ENCODE results near the gene OSBPL8.
"Not testable (repeated sequence)": the region's sequence is repeated elsewhere in the genome, so short reads cannot be mapped to it uniquely, and the experiment has no call there.

OSBPL8 gene

DNA sequence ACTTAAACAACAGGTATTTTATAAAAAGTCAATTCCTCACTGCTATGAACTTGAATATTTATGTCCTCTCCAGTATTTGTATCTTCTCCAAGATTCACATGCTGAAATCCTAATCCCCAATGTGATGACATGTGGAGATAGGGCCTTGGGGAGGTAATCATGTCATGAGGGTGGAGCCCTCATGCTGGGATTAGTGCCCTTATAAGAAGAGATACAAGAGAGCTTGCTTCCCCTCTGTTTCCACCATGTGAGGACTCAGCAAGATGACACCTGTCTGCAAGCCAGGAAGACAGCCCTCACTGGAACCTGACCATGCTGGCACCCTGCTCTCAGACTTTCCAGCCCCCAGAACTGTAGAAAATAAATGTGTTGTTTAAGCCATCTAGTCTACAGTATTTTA is 36.2 kb downstream of the OSBPL8 start:
- DNase-seq, result no peak

DNA sequence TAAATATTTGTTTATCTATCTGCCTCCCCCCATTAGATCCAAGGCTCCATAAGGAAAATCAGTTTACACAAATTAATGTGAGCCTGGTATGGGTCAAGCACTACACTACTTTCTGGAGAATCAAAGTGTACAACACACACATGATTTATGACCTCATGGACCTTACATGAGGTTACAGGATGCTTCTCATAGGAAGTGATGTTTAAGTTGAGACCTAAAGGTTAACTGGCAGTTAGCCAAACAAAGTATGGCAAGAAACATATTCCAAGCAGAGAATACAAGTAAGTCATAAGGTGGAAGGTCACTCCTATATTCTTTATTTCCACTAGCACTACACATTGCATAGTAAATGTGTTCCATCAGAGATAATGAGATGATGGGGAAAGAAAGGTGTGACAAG is 39.2 kb downstream of the OSBPL8 start:
- DNase-seq, result no peak

DNA sequence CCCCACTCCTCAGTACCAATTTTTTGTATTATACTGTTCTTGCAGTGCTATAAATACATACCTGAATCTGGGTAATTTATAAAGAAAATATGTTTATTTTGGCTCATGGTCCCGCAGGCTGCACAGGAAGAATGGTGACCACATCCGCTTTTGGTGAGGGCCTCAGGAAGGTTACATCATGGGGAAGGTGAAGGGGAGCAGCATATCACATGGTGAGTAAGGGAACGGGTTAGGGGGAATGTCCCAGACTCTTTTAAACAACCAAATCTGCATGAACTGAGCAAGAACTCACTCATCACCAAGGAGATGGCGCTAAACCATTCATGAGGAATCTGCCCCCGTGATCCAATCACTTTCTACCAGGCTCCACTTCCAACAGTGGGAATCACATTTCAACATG is 40.0 kb downstream of the OSBPL8 start:
- DNase-seq, result no peak

DNA sequence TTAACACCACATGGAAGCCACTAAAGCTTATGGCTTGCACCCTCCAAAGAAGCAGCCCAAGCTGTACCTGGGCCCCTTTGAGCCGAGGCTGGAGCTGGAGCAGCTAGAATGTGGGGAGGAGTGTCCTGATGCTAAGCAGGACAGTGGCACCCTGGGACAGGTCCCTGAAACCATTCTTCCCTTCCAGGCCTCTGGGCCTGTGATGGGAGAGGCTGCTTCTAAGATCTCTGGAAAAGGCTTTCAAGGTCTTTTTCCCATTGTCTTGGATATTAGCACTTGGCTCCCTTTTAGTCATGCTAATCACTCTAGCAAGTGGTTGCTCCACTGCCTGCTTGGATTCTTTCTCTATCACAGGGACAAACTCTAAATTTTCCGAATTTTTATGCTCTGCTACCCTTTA is 40.9 kb downstream of the OSBPL8 start:
- DNase-seq, result no peak

DNA sequence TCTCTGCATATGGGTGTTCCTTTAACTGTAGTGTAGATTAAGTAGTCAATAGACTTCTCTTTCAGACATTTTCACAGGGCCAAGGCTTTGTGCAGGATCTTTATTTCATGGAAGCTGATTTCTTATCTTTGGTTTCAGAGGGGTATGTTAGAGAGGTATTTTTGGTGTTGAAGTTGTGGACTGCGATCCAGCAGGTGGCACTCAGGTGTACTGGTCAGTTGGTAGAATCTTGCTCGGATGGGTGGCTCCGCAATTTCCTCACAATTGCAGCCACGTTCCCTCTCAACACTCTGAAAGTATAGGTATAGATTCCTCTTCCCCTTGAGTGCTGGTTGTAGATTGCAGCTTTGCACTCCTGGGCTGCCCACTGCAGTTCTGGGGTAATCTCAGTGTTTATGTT is 44.3 kb downstream of the OSBPL8 start:
- no peak for DNase-seq

DNA sequence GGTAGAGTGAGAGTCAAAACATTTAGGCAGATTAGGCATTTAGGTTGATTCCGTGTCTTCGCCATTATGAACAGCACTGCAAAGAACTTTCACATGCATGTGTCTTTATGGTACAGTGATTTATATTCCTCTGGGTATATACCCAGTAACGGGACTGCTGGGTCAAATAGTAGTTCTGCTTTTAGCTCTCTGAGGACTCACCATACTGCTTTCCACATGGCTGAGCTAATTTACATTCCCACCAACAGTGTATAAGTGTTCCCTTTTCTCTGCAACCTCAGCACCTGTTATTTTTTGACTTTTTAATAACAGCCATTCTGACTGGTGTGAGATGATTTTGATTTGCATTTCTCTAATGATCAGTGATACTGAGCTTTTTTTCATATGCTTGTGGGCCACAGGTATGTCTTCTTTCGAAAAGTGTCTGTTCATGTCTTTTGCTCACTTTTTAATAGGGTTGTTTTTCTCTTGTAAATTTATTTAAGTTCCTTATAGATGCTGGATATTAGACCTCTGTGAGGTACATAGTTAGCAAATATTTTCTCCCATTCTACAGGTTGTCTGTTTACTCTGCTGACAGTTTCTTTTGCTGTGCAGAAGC is 48.4 kb downstream of the OSBPL8 start:
- not testable (repeated sequence) for DNase-seq

DNA sequence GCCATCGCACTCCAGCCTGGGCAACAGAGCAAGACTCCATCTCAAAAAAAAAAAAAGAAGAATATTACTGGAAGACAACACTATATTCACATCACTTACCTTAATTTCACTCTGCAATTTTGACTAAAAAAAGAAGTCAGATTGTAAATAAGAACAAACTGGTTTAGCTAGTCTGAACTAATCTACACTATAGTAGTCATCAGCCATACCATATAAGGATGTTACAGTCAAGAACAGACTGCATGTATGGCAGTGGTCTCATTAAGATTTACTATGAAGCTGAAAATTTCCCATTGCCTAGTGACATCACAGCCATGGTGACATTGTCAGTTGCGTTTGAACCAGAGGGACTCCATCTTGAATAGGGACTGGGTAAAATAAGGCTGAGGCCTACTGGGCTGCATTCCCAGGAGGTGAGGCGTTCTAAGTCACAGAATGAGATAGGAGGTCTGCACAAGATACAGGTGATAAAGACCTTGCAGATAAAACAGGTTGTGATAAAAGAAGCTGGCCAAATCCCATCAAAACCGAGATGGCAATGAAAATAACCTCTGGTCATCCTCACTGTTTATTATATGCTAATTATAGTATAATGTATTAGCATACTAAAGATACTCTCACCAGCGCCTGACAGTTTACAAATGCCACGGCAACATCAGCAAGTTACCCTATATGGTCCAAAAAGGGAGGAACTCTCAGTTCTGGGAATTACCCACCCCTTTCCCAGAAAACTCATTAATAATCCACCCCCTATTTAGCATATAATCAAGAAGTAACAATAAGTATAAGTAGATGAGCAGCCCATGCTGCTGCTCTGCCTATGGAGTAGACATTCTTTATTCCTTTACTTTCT is 51.2 kb downstream of the OSBPL8 start:
- DNase-seq, result no peak

DNA sequence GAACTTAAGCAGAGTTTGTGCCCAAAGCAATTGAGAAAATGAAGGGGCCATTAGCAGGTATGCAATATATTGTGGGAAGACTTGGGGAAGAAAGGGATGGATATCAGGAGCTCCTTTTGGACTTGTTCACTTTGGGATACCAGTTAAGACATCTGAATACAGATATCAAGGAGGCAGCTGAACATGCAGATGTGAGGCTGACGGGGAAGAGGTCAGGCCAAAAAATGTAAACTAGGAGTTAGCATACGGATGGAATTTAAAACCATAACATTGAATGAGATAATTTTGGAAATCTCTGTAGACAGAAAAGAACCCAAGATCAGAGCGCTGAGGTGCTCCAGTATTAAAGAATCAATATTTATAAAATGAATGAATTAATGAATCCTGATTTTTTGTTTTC is 53.4 kb downstream of the OSBPL8 start:
- DNase-seq, result no peak

DNA sequence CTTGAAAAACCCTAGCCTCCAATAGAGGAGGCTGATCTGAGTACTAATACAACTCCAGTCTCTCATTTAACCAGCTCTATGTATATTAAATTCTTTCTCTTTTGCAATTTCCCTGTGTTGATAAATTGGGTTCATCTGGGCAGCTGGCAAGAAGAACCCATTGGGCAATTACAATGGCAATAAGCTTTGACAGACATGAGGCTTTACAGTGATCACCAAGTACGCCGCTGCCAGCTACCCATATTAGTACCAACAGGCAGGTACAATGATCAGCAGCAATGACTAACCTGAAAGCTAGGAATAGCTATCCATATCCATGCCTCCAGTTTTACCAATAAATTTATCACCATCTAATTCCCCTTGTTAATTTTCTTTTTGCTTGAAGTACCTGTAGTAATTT is 54.5 kb downstream of the OSBPL8 start:
- DNase-seq, result no peak

DNA sequence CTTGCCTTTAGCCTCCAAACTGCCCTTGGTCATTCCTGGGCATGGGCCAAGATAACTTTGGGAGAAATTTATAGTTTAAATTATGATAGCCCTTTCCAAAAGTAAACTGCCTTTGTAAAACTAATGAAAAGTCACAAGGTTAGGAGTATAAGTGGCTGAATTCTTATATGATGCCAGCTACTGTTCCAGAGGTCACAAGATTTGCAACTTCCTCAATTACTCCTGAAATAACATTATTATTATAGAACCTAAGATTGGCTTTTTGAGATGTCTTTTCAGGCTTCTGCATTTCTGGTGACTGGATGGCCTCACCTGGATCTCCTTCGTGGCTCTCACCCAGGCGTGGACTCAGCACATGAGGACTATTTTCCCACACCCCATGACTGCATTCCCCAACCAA is 55.0 kb downstream of the OSBPL8 start:
- no peak for DNase-seq

DNA sequence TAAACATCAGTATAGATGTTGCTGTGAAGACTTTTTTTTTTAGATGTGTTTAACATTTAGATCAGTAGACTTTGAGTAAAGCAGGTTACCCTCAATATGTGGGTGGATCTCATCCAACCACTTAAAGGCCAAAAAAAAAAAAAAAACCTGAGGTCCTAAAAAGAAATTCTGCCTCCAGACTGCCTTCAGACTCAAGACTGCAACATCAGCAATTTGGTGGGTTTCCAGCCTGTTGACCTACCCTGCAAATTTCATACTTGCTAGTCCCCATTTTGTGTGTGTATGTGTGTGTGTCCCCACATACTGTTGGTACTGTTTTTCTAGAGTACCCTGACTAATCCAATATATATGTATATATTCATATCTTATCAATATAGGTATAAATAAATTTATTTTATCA is 55.6 kb downstream of the OSBPL8 start:
- DNase-seq, result no peak

DNA sequence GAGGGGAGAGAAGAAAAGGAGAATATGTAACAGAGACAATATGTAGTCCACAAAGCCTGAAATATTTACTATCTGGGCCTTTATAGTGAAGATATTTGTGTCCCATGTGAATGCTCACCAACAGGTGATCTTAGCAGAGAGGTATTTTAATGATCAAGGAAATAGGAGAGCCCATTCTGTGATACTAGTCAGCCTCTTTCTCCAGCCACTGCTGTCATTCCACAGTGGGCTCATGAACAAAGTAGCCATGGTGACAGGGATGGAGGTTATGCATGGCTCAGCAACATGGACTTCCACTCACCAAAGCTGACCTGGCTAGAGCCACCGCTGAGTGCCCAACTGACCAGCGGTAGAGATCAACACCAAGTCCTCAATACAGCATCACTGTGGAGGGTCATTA is 58.2 kb downstream of the OSBPL8 start:
- DNase-seq, result no peak

DNA sequence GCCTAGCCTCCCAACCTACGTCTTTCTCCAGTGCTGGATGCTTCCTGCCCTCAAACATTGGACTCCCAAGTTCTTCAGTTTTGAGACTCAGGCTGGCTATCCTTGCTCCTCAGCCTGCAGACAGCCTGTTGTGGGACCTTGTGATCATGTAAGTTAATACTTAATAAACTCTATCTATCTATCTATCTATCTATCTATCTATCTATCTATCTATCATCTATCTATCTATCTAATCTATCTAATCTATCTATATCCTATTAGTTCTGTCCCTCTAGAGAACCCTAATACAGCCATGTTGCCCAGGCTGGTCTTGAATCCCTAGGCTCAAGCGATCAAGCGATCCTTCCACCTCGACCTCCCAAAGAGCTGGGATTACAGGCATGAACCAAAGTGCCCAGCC is 60.4 kb downstream of the OSBPL8 start:
- not testable (repeated sequence) for DNase-seq

DNA sequence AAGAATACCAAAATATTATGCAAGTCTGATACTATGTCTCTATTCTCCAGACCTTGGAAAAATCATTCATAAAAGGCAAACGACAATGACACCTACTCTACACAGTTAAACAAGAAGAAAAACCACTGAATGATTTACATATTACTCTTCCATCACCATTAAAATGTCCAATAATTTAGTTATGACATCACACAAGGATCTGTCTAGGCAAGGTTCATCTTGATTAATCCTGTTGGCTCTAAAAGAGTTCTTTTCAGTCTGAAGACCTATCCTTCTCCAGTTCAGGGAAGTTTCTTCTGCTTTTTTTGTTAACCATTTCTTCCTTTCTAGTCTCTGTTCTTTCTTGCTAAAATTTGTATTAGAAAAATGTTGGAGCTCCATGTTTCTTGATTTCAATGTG is 64.0 kb downstream of the OSBPL8 start:
- DNase-seq, result no peak

DNA sequence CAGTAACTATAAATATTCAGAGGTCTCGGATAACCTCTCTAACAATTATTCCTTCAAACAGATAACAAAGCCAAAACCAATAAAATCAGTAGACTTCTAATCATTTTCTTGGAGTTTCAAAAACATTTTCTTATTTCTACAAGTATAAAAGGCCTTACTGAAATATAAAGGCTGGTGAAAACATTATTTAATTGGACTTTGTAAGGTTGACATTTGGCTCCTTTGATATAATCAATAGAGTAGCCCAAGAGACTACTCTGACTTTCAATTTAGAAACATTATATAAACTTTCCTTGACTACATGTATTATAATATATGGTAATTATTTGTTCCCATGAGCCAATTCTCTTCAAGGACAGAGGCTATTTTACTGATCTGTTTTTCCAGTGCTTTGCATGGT is 68.3 kb downstream of the OSBPL8 start:
- no peak for DNase-seq

DNA sequence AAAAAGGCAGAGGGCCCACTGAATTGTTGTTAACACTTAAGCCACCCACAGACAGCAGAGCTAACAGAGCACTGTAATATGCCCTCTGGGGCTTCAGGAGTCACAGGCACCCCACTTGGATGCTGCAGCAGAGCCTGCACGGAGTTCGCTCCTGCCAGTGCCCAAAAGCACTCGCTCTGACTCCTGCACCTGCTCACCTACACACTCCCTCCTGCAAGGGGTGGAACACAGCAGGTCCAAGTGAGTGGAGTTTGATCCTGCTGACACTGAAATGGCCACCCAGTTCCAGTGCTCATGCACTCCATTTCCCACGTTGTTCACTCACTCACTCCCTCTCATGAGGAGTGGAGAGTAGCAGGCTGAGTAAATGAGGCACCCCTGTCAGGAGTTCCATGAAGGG is 68.8 kb downstream of the OSBPL8 start:
- no peak for DNase-seq

DNA sequence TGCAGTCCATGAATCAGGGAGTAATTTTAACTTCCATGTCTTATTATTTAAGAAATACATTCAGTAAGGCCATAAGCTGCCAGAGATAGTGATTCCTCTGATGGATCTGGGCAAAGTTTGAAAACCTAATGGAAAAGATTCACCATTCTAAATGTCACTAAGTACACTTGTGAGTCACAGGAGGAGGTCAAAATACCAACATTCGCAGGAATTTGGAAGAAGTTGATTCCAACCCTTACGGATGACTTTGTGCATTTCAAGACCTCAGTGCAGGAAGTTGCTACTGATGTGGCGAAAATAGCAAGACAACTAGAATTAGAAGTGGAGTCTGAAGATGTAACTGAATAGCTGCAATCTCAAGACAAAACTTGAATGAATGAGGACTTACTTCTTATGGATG is 69.8 kb downstream of the OSBPL8 start:
- no peak for DNase-seq

DNA sequence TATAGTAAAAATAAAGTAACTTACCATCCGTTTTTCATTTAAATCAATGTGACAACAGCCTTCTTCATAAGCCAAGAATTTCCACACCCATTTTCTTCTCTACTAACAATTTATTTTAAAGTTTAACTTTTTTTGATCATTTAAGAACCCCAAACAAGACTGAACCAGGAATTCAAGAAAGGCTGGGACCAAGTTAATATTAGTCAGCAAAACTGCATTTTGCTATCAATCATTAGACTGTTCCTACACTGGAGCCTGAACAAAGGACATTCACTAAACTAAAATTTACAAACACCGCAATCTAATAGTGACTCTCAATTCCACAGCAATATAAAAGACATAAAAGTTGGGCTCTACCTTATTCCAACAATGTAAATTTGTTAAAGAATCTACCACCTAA is 73.6 kb downstream of the OSBPL8 start:
- DNase-seq, result no peak

DNA sequence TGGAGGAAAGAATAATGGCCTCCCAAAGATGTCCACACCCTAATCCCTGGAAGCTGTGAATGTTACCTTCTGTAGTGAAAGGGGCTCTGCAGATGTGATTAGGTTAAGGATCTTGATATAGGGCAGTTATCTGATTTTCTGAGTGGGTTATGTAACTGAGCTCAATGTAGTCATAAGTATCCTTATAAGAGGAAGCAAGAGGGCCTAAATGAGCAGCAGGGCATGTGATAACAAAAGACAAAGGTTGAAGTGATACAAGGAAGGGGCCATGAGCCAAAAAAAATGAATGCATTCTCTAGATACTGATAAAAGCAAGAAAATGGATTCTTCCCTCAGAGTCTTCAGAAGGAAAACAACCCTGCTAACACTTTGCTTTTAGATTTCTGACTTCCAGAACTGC is 78.8 kb downstream of the OSBPL8 start:
- DNase-seq, result no peak

DNA sequence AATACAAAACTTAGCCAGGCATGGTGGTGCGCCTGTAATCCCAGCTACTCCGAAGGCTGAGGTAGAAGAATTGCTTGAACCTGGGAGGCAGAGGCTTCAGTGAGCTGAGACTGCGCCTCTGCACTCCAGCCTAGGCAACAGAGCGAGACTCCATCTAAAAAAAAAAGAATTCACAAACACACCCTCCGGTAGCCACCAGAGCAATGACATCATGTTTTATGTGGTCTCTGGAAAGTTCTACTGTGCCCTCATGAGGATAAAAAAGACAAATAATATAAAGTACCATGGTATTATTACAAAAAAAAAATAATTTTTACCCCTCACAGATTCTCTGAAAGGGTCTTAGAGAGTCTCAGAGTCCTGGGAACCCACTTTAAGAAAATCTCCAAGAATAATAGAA is 81.5 kb downstream of the OSBPL8 start:
- DNase-seq, result no peak

DNA sequence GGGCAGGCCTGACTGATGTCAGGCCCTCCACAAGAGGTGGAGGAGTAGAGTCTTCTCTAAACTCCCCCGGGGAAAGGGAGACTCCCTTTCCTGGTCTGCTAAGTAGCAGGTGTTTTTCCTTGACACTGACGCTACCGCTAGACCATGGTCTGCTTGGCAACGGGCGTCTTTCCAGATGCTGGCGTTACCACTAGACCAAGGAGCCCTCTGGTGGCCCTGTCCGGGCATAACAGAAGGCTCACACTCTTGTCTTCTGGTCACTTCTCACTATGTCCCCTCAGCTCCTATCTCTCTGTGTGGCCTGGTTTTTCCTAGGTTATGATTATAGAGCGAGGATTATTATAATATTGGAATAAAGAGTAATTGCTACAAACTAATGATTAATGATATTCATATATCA is 86.7 kb downstream of the OSBPL8 start:
- peak; percentile 31 for DNase-seq

DNA sequence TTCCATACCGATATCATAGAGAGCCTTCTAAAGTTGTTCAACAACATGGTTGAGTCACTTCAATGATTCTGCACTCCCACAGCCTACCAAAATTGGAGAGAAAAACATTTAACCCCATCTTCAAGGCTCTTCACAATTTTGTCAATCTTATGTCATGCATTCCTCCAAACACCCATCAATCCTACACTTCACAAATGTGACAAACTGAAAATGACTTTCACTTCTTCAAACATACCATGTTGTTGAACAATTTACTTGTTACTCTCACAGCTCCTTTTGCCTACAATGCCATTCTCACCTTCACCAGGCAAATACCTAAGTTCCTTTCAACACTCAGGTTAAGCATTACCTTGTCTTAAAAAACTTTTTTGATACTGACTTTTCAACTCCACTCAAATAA is 88.0 kb downstream of the OSBPL8 start:
- no peak for DNase-seq

DNA sequence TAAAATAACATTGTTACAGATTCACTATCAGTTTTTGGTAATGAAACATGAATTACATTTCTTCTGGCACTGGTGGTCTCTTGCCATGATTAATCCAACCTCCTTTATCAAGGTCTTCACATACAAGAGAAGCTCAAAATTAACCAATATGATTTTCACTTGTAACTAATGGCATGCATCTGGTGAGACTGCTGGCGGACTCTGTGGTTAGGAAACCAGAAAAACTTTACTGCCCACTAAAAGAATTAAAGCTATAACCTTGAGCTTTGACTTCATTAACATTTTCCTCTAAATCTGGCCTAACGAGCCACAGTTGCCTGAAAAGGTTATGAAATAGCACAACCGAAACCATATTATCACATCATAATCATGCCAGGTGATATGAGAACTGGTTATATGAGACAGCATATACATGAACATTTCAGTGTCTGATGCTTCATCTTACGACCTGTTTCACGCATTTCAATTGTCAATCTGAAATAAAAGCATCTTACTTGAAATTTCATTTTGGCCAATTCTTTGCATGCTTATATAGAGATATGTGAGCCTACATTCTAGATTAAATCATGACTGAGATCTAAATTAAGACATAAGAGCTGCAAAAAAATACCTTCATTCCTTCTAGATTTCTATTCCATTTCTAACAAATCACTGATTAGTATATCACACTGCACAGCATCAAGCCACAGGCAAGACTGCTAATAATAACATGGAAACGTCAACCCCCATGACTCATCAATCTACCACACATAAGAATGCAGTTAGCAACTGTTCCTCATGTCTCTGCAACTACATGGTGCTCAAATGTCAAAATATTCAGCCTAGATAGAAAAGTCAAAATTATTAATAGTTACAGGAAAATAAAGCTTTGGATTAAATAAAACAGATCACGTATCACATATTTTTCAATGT is 89.3 kb downstream of the OSBPL8 start:
- DNase-seq, result no peak

DNA sequence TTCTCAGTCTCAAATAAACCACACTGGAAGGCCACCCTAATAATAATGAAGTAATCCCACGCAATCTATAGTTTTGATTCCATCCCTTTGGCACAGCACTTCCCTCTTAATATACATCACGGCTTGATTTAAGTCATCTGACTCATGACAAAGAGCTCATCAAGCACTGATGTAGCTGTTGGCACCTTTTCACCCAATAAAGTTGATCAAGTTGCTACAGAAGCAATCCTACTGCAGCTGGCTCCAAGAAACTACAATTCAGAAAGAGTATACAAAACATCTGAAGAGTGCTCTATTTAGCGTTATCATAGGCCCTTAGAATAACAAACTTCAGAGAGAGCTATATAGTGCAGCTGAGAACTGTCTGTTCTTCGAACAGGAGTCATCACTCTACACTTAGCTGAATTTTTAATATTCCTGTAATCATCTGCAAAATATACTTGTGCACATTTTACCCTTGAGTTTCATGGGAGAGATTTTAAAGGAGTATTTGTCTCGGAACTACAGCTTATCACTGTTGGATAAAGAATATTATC is 94.9 kb downstream of the OSBPL8 start:
- DNase-seq, result no peak

All from stimulated activated CD8-positive, alpha-beta memory T cell treated with anti-CD3 and anti-CD28 coated beads, Interleukin-4, amount 100 ng/mL, for 48 hours (primary cell).